A673 (cell line): ENCODE data around the gene SLC2A8.

Experiments used
- EZH2 ChIP-seq: fragments of 200-600 bp; sonication (generic); IDR thresholded peaks from 2 replicates; pipeline ENCODE4 v1.6.1; 2017; ENCODE audit warnings: borderline replicate concordance, low read depth, mild to moderate bottlenecking, mixed read lengths, antibody characterized with exemption, low read length; ENCODE audit not compliant: poor library complexity, severe bottlenecking
- TF ChIP-seq, protein P1 (sequence below): fragments of 300-800, 200-600 bp; sonication (generic); conservative IDR thresholded peaks from 2 replicates; pipeline ENCODE4 v1.5.1; 2017; ENCODE audit warnings: low read depth, mild to moderate bottlenecking, antibody characterized with exemption, low read length, moderate library complexity, mixed read lengths

DNA sequence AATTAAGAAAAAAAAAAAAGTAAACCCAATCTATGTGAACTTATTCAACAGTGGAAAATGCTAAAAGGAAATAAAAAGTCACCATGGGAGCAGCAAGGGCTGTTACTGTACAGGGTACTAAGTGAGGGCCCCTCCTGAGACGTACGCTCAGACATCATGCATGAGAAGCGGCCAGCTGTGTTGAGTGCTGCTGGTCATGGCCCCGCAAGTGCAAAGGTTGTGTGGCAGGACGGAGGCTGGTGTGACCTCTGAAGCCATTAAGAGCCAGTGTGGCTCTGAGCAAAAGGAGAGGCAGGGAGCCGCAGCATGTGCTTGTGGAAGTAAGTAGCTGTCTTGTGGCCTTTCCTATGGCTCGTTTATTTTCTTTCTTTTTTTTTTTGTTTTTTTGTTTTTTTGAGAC is 24.1 kb downstream of the SLC2A8 start:
- TF ChIP-seq, protein P1, sequence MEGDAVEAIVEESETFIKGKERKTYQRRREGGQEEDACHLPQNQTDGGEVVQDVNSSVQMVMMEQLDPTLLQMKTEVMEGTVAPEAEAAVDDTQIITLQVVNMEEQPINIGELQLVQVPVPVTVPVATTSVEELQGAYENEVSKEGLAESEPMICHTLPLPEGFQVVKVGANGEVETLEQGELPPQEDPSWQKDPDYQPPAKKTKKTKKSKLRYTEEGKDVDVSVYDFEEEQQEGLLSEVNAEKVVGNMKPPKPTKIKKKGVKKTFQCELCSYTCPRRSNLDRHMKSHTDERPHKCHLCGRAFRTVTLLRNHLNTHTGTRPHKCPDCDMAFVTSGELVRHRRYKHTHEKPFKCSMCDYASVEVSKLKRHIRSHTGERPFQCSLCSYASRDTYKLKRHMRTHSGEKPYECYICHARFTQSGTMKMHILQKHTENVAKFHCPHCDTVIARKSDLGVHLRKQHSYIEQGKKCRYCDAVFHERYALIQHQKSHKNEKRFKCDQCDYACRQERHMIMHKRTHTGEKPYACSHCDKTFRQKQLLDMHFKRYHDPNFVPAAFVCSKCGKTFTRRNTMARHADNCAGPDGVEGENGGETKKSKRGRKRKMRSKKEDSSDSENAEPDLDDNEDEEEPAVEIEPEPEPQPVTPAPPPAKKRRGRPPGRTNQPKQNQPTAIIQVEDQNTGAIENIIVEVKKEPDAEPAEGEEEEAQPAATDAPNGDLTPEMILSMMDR, result no peak
- TF ChIP-seq EZH2, result no peak
